GM19240 (cell line): Measurements from ENCODE around the gene ZNF618.

Experiments used
- DNase-seq: peaks from one replicate; pipeline ENCODE4 v3.0.0; 2011; ENCODE audit warnings: low spot score; ENCODE audit not compliant: insufficient read length

ZNF618 gene

DNA sequence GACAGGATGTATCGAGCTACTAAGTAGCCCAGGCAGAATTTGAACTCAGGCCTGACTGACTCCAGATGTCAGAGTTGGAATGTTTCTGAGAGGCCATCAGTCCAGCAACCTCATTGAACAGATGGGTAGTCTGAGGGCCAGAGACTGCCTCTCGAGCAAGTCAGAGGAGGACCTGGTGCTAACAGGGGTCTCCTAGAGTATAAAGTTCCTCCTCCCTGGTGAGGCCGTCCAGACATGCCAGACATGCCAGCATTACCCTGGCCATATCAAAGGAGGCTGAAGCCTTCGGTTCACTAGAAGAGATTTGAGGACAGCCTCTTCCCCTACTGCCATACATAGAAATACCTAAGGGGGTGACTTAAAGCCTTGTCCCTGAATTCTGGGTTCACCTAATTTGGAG lies 81.2 kb downstream of the ZNF618 start:
- no peak for DNase-seq

DNA sequence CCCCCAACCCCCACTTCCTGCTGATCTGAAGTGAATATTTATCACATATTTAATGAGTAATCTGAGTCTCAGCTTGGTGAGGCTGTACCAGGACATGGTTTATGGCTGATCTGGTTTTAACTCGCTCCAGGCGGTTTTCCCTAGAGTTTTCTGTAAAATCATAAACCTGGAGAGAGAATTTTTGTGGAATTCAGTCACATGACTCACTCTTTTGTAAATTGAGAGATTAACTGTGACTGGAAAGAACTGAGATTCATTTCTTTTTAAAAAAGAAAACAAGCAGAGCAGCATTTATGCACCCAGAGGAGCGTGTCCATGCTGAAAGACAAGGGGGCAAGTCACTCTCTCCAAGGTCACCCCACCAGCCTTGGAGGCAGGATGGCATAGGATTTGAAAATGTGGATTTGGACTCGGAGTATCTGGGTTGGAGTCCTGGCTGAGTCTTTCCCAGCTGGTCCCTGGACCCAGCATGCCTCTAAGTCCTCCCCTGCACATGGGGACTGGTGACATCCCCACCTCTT lies 81.8 kb downstream of the ZNF618 start:
- no peak for DNase-seq

DNA sequence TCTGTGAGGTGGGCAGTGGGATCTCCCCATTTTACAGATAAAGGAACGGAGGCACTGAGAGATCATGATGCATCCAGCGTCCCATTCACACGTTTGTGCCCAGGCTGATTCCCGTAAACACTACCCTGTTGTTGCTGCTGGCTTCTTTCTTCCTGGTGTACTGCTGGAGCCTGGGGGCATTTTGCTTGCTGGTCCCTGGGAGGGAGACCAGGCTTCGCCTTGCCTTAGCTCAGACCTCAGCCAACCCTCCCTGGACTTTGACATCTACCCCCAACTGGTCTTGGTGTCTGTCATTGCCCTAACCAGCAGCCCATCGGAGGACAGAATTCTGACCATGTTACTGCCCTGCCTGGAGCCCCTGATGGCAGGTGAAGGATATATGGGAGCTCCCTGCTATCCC lies 82.4 kb downstream of the ZNF618 start:
- DNase-seq = no peak

DNA sequence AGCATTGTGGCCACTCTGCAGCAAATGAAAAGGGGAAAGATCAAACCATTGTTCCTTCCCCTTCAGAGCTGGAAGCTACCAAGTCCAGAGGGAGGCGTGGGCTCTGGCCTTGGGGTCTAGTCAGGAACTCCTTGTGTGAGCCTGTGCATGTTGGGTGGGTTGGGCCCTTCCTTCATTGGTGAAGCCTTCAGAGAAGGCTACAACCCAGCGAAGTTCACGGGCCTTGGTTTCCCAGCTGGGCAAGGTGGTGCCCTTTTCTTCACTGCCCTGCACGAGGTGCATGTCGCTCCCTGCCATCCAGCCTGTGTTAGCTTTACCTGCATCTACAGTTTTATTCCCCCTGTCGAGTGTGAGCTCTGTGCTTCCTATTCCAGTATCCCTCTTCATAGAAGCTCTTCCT lies 84.7 kb downstream of the ZNF618 start:
- no peak for DNase-seq

DNA sequence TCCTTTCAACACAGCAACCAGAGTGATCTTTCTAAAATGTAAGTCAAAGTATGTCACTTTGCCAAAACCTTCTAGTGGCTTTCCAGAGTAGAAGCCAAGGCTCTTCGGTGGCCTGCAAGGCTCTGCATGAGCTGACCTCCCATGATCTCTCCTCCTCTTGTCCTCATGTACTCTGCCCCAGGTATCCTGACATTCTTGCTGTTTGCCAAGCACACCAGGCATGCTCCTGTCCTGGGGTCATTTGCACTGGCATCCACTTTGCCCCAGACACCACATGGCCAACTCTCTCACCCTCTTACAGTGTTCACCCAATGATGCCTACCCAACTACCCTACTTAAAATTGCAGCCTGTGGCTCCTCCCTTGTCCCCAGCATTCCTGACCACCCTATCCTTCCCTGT lies 86.3 kb downstream of the ZNF618 start:
- no peak for DNase-seq

DNA sequence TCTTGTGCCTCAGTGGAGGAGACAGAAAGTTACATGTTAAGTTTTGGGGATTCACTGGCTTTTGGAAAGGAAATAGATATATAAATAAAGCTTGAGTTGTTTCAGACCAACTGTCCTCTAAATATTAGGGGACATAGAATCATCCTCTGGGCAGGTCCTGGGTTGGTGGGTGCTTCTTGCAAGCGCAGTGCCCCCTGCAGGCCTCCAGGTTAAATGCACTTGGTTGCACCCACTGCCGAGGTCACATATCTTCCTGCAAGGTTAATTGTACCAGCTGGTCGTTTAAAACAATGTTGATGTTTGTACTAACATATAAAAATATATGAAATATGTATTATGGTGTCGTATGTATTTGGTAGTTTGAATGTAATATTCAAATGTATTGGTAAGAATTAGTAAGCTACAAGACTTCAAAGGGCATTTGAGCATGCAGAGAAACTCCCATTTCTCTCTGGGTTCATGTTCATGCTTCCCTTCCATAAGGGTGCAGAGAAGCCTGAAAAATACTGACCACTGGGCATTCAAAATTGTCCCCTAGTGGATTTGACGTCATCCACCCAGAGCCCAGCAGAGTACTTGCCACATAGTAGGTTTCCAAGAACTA lies 87.0 kb downstream of the ZNF618 start:
- peak; percentile 41 for DNase-seq

DNA sequence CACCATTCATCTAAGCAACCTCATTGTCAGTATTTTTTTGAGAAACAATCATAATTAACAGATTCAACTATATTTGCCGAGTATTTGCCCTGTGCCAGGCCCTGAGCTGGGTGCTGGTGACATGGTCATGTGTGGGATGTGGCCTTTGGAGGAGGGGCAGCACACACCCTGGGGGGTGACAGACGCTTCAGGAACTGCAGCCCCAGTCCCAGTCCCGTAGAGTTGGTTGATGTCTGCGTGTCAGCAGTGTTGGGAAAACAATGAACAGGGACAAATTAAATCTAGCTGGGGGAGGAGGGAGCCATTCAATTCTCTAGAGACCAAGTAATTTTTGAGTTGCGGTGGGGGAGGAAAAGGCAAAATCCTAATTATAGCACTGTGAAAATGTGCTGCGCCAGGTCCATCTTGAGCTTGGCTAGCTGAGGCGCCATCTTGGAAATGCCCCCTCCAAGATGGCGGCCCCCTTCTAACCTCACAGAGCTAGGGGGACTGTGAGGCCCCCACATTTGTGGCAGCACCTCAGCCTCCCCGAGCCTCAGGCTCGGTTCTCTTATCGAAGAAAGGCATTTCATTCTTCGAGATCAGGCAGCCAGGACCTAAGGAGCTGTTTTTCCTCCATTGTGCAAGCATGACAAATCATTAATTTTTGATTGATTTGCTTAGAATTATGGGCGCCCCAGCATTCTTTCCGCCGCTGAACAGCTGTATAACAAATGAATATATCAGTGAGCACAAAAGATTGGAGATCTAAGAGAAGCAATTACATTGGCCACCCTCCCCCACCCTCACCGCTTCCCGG lies 87.8 kb downstream of the ZNF618 start:
- DNase-seq = no peak

DNA sequence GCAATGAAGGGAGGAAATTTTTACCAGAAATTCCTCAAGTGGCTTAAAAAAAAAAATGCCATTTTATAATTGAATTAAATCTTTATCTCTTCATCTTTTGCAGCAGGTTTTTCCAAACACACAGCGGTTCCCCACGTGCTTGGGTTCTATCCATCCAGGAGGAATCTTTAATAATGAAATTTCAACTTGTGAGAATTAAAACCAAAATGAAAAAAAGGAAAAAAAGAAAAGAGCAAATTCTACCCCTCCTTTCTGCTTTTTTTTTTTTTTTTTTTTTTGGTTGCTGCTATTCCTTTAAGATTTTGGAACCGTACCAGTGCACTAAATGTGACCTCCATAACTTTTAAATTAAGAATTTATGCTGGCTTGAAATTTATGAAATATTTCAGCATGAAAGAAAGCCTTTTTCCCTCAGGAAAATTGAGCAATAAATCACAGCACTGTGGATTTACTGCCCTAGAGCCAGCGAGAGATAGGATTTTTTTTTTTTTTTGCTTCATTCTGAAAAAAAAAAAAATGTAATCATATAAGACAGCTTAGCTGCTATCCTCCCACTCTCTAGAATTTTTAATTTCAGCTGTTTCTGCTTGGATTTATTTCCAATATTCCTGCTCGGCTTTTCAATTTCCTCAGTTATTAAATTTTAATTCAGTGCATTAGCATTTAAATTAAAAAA lies 88.5 kb downstream of the ZNF618 start:
- DNase-seq = no peak

DNA sequence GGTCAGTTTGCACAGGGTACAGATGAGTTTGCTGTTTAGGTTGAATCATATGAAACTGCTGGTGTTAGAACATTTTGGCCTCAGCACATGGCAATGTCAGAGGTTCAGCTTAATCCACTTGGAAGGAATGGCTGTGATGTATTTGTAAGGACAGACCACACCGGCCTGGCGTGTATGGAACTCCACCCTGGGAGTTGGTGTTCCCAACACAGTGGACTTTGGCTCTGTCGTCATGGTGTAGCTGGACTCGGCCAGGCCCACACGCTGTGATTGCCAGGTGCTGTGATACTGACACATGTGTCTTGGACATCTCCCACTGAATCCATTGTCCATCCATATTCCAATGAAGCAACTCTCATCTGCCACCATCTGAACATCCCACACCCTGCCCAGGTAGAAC lies 90.3 kb downstream of the ZNF618 start:
- no peak for DNase-seq

DNA sequence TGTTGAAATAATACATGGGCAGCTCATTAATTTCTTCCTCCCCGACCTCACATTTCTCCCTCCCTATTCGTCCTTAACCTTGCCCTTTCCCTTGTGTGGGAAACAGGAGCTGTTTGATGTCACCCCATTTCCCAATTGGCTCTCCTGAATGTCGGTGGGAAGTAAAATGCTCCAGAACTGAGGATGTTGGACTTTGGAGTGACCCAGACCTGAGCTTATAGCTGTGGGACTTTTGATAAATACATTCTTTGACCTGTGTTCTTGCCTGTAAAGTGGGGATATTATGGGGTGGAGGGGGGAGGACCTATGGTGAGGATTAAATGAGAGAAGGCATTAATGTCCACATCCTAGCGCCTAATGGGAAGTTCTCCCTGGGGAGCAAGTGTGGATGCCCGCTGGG lies 91.3 kb downstream of the ZNF618 start:
- no peak for DNase-seq

DNA sequence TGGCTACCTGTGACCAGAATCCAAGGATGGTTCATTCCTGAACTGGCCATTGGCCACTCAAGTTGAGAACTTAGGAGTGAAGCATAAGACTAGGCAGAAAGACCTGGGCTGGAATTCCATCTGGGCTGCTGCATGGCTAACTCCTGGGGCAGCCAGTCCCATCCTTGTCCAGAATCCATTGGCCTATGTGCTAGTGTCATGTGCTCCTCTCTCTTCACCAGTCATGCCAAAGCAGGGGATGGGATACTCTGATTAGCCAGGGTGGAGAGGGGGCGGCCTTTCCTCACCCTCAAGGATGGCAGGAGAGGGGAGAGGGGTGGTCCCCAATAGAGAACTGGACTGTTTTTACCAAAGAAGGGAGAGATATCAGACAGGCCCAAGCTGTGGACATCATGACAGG lies 93.2 kb downstream of the ZNF618 start:
- DNase-seq = no peak

DNA sequence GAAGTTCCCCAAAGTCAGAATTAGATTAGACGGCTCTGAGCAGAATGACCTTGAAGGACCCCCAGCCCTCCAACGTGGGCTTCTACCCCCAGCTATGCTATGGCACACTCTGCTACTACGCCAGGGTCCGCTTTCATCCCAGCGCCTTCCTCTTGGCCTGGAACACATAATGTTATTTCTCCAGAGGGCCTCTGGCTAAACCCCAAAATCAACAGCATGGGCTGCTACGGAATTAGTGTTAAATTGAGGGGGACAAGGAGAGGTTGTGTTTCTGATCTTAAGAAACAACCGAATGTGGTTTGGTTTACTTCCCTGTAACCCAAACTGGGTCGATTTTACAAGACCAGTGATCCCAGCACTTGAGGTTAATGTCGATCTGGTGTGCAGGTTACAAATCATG lies 97.1 kb downstream of the ZNF618 start:
- no peak for DNase-seq

DNA sequence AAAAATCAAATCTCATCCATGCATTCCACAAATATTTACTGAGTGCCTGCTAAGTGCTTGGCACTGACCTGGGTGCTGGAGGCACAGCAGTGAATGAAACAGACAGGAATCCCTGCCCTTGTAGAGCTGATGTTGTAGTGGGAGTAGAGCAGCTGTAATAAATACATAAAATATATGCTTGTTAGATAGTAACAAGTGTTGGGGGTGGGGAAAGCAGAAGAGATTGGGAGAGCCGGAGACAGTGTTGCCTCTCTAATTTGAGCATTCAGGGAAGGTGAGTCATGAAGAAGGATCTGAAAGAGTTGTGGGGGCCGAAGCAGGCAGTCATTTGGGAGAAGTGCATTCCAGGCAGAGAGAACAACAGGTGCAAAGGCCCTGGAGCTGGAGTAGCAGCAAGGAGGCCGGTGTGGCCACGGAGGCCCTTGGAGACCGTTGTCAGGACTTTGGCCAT lies 97.9 kb downstream of the ZNF618 start:
- DNase-seq = no peak

DNA sequence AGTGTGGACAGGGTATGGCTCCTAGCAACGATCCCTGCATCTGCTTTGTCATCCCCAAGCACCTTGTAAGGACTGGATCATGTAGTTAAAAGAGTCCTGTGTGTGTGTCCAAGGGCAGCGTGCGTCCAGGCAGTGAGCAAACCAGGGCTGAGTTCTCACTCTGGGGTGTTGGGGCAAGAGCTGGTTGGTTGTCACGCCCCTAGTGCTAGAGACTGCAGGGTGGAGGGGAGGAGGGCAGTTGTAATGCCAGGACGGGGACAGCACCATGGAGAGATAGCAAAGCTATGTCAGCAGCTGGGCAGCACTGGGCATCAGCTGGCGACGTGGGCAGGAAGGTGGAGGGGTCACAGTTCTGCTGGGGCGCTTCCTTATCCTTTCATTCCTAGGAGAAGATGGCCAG lies 100.8 kb downstream of the ZNF618 start:
- no peak for DNase-seq

DNA sequence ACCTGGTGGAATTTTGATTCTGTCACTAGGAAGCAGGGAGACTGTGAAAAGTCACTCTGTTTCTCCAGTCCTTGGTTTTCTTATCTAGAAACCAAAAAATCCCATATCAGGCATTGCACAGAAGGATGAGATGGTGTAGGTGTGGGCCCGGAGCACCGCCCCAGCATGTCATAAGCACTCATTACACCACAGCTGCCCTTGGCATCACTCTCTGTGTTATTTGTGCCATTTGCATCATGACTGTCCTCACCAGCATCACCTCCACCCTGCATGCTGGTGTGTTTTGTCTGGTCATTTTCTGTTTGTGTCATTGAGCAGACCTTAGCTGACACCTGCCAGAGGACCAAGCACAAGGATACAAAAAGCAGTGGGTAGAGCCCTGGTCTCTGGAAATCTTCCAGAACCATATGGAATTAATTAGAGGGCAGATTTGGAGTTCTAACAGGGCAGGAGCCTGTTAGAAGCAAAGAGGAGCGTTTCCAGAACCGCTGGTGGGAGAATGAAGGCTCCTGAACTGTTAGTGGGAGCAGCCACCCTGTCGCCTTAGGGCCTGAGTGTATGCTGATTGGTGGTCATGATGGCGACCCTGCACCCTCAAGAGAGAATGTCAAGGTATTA lies 102.7 kb downstream of the ZNF618 start:
- no peak for DNase-seq

DNA sequence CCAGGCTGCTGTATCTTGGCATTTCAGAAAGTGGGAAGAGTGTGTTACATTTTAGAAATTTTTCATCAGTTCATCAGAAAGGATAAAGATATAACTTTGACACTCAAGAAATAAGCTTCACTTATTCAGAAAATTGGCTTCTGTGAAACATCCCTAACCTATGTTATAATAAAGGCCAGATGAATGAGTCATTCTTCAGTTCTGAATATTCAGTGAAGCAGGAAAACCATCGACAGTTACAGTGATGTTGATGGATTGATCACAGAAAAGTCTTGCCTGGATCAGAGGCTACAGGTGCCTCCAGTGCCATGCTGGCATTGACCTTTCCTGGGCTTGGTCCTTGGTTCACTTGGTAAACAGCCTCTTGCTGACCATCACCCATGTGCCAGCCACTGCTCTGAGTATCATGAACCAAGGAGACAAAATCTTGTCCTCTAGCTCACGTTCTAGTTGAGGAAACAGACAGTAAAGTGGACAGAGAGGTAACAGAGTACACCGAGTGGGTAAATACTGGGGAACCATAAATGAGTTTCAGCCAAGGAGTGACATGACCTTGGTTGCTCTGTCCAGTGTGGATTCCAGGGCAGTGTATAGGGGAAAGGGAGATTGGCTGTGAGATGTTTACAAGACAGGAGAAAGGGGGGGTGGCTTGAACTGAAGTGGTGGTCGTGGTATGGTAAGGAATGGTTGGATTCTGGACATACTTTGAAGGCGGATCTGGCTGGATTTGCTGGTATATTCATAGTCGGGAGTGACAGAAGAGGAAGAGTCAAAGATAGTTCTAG lies 103.4 kb downstream of the ZNF618 start:
- DNase-seq = no peak

DNA sequence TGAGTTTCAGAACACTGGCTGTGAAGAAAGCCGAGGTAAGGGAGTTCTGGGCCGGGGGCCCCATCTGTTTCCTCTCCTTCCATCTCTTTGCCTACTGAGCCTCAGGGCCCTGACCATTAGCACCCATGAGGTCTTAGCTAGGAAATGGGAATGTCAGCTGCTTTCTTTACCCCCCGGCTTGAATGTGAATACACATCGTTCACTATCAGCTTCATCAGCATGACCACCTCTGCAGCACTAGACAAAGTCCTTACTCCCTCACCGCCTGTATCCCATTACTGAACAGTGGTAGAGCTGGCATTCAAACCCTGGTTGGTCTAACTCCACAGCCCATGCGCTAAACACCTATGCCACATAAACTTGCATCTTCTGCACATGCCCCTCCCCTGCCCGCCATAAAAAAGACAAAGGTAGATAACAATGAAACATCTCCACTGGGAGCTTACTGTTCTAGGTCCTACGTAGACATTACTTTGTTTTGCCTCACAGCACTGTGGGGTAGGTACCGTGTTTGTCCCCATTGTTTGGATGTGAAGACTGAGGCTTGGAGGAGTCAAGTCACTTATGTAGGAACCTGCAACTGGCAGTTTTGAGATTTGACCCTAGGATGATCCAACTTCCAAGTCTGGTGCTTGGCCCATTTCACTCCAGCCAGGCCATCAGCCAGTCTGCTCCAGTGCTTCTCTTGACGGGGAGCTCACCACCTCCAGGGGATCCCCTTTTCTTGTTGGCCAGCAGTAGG lies 108.7 kb downstream of the ZNF618 start:
- DNase-seq = no peak

DNA sequence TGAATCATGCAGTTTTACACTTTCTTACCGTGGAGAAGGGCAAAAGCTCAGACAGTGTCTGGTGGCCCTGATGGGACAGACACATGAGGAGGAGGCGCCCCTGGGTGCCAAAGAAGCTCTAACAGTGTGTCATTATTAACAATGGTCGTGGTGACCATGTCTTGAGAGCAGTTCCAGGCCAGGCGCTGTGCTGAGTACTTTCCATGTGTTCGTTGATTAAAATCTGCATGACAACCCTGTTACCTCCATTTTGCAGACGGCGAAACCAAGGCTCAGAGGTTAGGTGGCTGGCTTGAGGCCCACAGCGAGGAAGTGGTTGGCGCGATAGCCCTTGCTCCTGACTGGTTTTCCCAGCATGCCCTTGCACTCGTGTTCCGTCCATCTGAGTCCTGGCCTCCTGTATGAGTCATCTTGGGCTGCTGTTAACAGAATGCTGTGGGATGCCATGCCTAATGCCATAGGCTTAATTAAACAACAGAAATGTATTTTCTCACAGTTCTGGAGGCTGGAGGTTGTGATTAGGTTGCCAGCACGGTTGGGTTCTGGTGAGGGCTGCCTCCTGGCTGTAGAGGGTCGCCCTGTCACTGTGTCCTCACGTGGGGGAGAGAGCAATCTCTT lies 110.0 kb downstream of the ZNF618 start:
- DNase-seq = no peak

DNA sequence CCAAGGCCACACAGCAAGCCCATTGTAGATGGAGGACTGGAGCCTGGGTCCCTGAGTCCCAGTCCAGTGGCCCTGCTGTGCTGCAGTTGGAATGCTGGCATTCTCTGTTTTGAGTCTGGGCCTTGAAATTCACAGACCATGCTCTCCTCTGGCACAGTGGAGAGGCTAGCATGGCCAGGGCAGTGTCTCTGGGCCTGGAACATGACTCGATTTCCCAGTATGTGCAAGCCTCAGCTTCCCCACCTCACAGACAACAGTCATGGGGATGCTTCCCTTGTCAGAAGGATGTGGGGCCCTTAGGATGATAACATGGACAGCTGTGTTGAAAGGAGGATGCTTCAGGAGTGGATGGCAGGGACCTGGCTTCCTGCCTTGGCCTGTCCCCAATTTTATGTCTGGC lies 110.8 kb downstream of the ZNF618 start:
- no peak for DNase-seq

DNA sequence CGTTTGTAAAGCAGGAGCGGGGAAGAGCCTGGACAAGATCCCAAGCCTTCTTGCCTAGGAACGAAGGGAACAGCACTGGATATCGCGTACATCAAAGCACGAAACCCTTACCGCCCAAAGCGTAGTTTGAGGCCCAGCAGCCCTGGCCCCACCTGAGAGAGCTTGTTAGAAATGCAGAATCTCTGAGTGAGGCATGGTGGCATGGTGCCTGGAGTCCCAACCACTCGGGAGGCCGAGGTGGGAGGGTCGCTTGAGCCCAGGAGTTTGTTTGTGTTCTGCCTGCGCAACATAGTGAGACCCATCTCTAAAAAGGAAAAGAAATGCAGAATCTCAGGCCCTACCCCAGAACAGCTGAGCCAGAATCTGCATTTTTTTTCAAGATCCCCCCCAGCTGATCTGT lies 111.4 kb downstream of the ZNF618 start:
- no peak for DNase-seq
